WERI-Rb-1 (cell line): ENCODE measurements around the gene PRM1.

ENCODE experiments used
- DNase-seq: peaks from one replicate; pipeline ENCODE4 v3.0.0-alpha.2; 2020
- H3K27ac ChIP-seq: fragments of 250-450 bp; sonication (Bioruptor Pico); 2 replicates; pipeline ENCODE4 v1.5.1; 2020; ENCODE audit warnings: mild to moderate bottlenecking, moderate library complexity
- H3K27me3 ChIP-seq: fragments of 250-450 bp; sonication (Bioruptor Pico); 2 replicates; pipeline ENCODE4 v1.5.1; 2021; ENCODE audit warnings: mild to moderate bottlenecking, low read depth, moderate library complexity; ENCODE audit not compliant: insufficient read depth, severe bottlenecking
- H3K36me3 ChIP-seq: fragments of 250-450 bp; sonication (Bioruptor Pico); 2 replicates; pipeline ENCODE4 v1.5.1; 2020; ENCODE audit warnings: mild to moderate bottlenecking, moderate library complexity
- H3K4me3 ChIP-seq: 2 replicates; pipeline ENCODE4 v1.5.1; 2011; ENCODE audit warnings: low read depth, mild to moderate bottlenecking, control low read depth, low read length
- H3K9me3 ChIP-seq: fragments of 250-450 bp; sonication (Bioruptor Pico); 2 replicates; pipeline ENCODE4 v1.5.1; 2021; ENCODE audit warnings: mild to moderate bottlenecking, moderate library complexity; ENCODE audit not compliant: severe bottlenecking
- CTCF ChIP-seq: IDR thresholded peaks from 2 replicates; pipeline ENCODE4 v1.5.1; 2011; ENCODE audit warnings: low read depth, mild to moderate bottlenecking, control low read depth, inconsistent platforms, low read length

PRM1 gene

GRCh38 chr16:11240636-11241473 lies 40.3 kb downstream of the PRM1 start:
- H3K27ac ChIP-seq, result no peak overlapping the region
- no peaks in the 10 kb centered on the region for H3K36me3 ChIP-seq
- no peaks in the 10 kb centered on the region for H3K27me3 ChIP-seq
- TF ChIP-seq CTCF, result no peak
- no peak for DNase-seq
- H3K4me3 ChIP-seq, result no peak overlapping the region
- H3K9me3 ChIP-seq, result no peaks in the 10 kb centered on the region

GRCh38 chr16:11239644-11240632 lies 41.2 kb downstream of the PRM1 start:
- Histone ChIP-seq H3K27ac (no peak overlapping the region), H3K9me3 (no peaks in the 10 kb centered on the region), H3K36me3 (no peaks in the 10 kb centered on the region), H3K4me3 (no peak overlapping the region), H3K27me3 (no peaks in the 10 kb centered on the region)
- no peak for TF ChIP-seq CTCF
- no peak for DNase-seq

GRCh38 chr16:11238272-11239202 lies 42.6 kb downstream of the PRM1 start:
- DNase-seq, result no peak
- Histone ChIP-seq H3K9me3 (no peaks in the 10 kb centered on the region), H3K36me3 (no peaks in the 10 kb centered on the region), H3K27me3 (no peaks in the 10 kb centered on the region), H3K4me3 (no peak overlapping the region), H3K27ac (no peak overlapping the region)
- no peak for TF ChIP-seq CTCF

GRCh38 chr16:11236461-11237254 lies 44.5 kb downstream of the PRM1 start:
- no peaks in the 10 kb centered on the region for H3K9me3 ChIP-seq
- H3K27ac ChIP-seq, result no peak overlapping the region
- H3K36me3 ChIP-seq, result no peaks in the 10 kb centered on the region
- no peak for TF ChIP-seq CTCF
- H3K27me3 ChIP-seq, result no peaks in the 10 kb centered on the region
- H3K4me3 ChIP-seq, result no peak overlapping the region
- no peak for DNase-seq

GRCh38 chr16:11235703-11235991 lies 45.5 kb downstream of the PRM1 start:
- no peak for TF ChIP-seq CTCF
- Histone ChIP-seq H3K27me3 (no peaks in the 10 kb centered on the region), H3K36me3 (no peaks in the 10 kb centered on the region), H3K9me3 (no peaks in the 10 kb centered on the region), H3K27ac (no peak overlapping the region), H3K4me3 (no peak overlapping the region)
- no peak for DNase-seq
